OCI-LY1 (cell line): ENCODE measurements around the gene ZFPM1.

Experiments
- CTCF ChIP-seq: fragments of 200-600 bp; sonication (generic), shearing (Covaris generic); IDR thresholded peaks from 2 replicates; pipeline ENCODE4 v1.5.1; 2017; ENCODE audit warnings: mild to moderate bottlenecking, antibody characterized with exemption, low read length, moderate library complexity, mixed read lengths
- EZH2 ChIP-seq: fragments of 200-600 bp; sonication (generic), shearing (Covaris generic); IDR thresholded peaks from 2 replicates; pipeline ENCODE4 v1.8.0; 2017; ENCODE audit warnings: borderline replicate concordance, mixed run types, mild to moderate bottlenecking, antibody characterized with exemption, low read length, moderate library complexity, mixed read lengths

DNA sequence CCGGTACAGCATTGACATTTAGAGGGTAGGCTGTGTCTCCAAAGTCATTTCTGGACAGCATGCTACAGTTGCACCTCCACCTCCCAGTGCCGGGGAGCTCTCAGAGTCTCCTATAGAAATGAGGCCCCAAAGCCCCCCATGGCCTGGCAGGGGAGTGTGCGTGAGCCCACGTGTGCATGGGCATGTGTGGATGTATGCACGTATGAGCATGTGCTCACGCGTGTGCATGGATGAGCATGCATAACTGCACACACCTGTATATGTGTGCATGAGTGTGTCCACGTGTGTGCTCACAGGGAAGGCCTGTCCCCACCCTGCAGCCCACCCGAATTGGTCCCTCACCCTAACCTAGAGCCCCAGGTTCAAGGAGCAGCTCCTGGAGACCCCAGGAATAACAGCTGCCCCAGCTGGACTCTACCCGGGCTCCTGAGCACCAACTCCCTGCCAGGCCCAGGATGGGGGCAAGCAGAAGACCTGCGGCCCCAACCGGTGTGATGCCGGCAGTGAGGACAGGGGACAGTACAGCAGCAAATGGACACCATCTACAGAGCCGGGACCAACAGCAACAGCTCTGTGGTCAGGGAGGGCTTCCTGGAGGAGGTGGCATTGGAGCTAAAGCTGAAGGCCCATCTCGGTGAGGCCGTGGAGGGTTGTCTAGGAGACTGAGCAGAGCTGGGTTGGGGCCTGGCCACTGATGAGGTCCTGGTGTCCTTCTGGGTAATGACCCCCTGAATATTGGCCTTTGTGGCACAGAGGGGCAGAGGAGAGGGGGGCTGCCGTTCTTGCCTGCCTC is 35.2 kb upstream of the ZFPM1 start:
- TF ChIP-seq CTCF (no peak), EZH2 (no peak)
